Smooth muscle cell (in vitro differentiated cells): Measurements from ENCODE around the gene TRIOBP. TPM values are rescaled to one million over a fixed set of nuclear protein-coding genes. Genes with fewer than 3 reads are reported as not detected.
A peak's percentile ranks its signal among the peaks of the same experiment; 100 is the strongest.
"Not testable (repeated sequence)": the region's sequence is repeated elsewhere in the genome, so short reads cannot be mapped to it uniquely, and the experiment has no call there.

Source experiments
- DNase-seq: peaks from one replicate; lab custom pipeline; 2025; ENCODE audit not compliant: unreplicated experiment; lab: John Stamatoyannopoulos, UW
- H2AFZ ChIP-seq: fragments of 200-600 bp; sonication (generic); 2 replicates; pipeline ENCODE4 v1.6.0; 2016; ENCODE audit warnings: antibody characterized with exemption, low read depth, mild to moderate bottlenecking
- H3F3A ChIP-seq: fragments of 200-600 bp; sonication (generic); 2 replicates; pipeline ENCODE4 v1.6.0; 2017; ENCODE audit warnings: antibody characterized with exemption, low read depth
- H3K27ac ChIP-seq: fragments of 200-600 bp; sonication (generic); 2 replicates; pipeline ENCODE4 v1.5.1; 2016; ENCODE audit warnings: low read depth, mild to moderate bottlenecking
- H3K27me3 ChIP-seq: fragments of 200-600 bp; sonication (generic); 2 replicates; pipeline ENCODE4 v1.6.1; 2016; ENCODE audit warnings: low read depth, mild to moderate bottlenecking
- H3K36me3 ChIP-seq: fragments of 200-600 bp; sonication (generic); 2 replicates; pipeline ENCODE4 v1.5.1; 2016; ENCODE audit warnings: low read depth
- H3K4me1 ChIP-seq: fragments of 200-600 bp; sonication (generic); 2 replicates; pipeline ENCODE4 v1.5.1; 2016; ENCODE audit warnings: low read depth
- H3K4me2 ChIP-seq: fragments of 200-600 bp; sonication (generic); 2 replicates; pipeline ENCODE4 v1.6.0; 2016; ENCODE audit warnings: mild to moderate bottlenecking
- H3K4me3 ChIP-seq: fragments of 200-600 bp; sonication (generic); 2 replicates; pipeline ENCODE4 v1.5.1; 2016; ENCODE audit warnings: mild to moderate bottlenecking
- H3K79me2 ChIP-seq: fragments of 200-600 bp; sonication (generic); 2 replicates; pipeline ENCODE4 v1.6.0; 2016; ENCODE audit warnings: low read depth, mild to moderate bottlenecking
- H3K9ac ChIP-seq: fragments of 200-600 bp; sonication (generic); 2 replicates; pipeline ENCODE4 v1.6.0; 2016; ENCODE audit warnings: low read depth
- H3K9me3 ChIP-seq: fragments of 200-600 bp; sonication (generic); replicated peaks from 2 replicates; pipeline ENCODE4 v1.5.1; 2016; ENCODE audit warnings: low read depth
- H4K20me1 ChIP-seq: fragments of 200-600 bp; sonication (generic); 2 replicates; pipeline ENCODE4 v1.6.0; 2016; ENCODE audit warnings: low read depth
- CTCF ChIP-seq: fragments of 200-600 bp; sonication (generic); IDR thresholded peaks from 2 replicates; pipeline ENCODE4 v1.5.1; 2017; ENCODE audit warnings: borderline replicate concordance, mild to moderate bottlenecking, antibody characterized with exemption; ENCODE audit not compliant: insufficient read depth, poor library complexity, severe bottlenecking
- WGBS: methylation state at CpG from one replicate; pipeline ENCODE4 v1.1.7; 2016; ENCODE audit warnings: low lambda C conversion rate; 5-methylcytosine and 5-hydroxymethylcytosine counted together
- polyA plus RNA-seq: library from polyadenylated mRNA; unstranded; fragments of >200 nt; fragmentation: Nextera tagmentation; extraction: Ambion mirVana; gene quantifications from 2 replicates; pipeline ENCODE4 v1.2.1, GENCODE V29; 2016
- total RNA-seq: library from RNA; depleted of rRNA; stranded (reverse); fragments of >200 nt; gene quantifications from 2 replicates; pipeline ENCODE4 v1.2.3, GENCODE V29; 2014

Gene TRIOBP
- total and polyA plus RNA-seq, 2 experiments from 2014 or later, result 44.6 to 95.8 TPM

- Histone ChIP-seq H3K27me3 (no peaks in the 10 kb centered on the region), H2AFZ (no peak overlapping the region), H3K4me2 (no peak overlapping the region), H3K9ac (no peak overlapping the region), H3K4me3 (no peak overlapping the region), H3F3A (no peaks in the 10 kb centered on the region), H3K27ac (no peak overlapping the region), H3K9me3 (no peaks in the 10 kb centered on the region), H3K79me2 (no peaks in the 10 kb centered on the region), H4K20me1 (no peaks in the 10 kb centered on the region), H3K36me3 (no peaks in the 10 kb centered on the region), H3K4me1 (peaks cover 2% of the 10 kb centered on the region)
- no peak for DNase-seq
- no peak for TF ChIP-seq CTCF
- WGBS, result 74% methylated on average over 13 of the region's 14 CpGs
These were observed 101.1 kb downstream of the TRIOBP start for GRCh38 chr22:37797874-37798500.

- H4K20me1 ChIP-seq, H3K36me3 ChIP-seq, H3K9me3 ChIP-seq, H3K27ac ChIP-seq, H3F3A ChIP-seq, H3K79me2 ChIP-seq, H2AFZ ChIP-seq, H3K4me3 ChIP-seq, H3K4me2 ChIP-seq, H3K9ac ChIP-seq, H3K27me3 ChIP-seq, DNase-seq: not testable (repeated sequence)
- WGBS, result 83% methylated on average over 7 of the region's 9 CpGs
- peaks cover 18% of the 10 kb centered on the region for H3K4me1 ChIP-seq
These were observed 103.1 kb downstream of the TRIOBP start for GRCh38 chr22:37799979-37800378.

- 5% methylated on average over 12 of the region's 13 CpGs for WGBS
- Histone ChIP-seq H3F3A (peaks cover 9% of the 10 kb centered on the region), H3K27me3 (no peaks in the 10 kb centered on the region), H2AFZ (peak overlapping the region; percentile 85), H3K27ac (no peak overlapping the region), H3K9ac (no peak overlapping the region), H3K36me3 (no peaks in the 10 kb centered on the region), H3K79me2 (peaks cover 13% of the 10 kb centered on the region), H3K9me3 (no peaks in the 10 kb centered on the region), H3K4me1 (peaks cover 28% of the 10 kb centered on the region), H3K4me3 (peak overlapping the region; percentile 83), H3K4me2 (peak overlapping the region; percentile 100), H4K20me1 (peaks cover 17% of the 10 kb centered on the region)
- TF ChIP-seq CTCF, result no peak
- DNase-seq, result no peak
These were observed 105.1 kb downstream of the TRIOBP start for GRCh38 chr22:37801946-37802309.

- WGBS, result 1% methylated on average over 61 of the region's 63 CpGs
- peaks cover 24% of the 10 kb centered on the region for H4K20me1 ChIP-seq
- H2AFZ ChIP-seq, result peak overlapping the region; percentile 85
- H3K27ac ChIP-seq, result no peak overlapping the region
- H3K9me3 ChIP-seq, result no peaks in the 10 kb centered on the region
- no peaks in the 10 kb centered on the region for H3K36me3 ChIP-seq
- H3K79me2 ChIP-seq, result peaks cover 13% of the 10 kb centered on the region
- H3K4me1 ChIP-seq, result peaks cover 28% of the 10 kb centered on the region
- TF ChIP-seq CTCF, result no peak
- no peak overlapping the region for H3K9ac ChIP-seq
- DNase-seq, result no peak
- H3K27me3 ChIP-seq, result no peaks in the 10 kb centered on the region
- peak overlapping the region; percentile 100 for H3K4me2 ChIP-seq
- peak overlapping the region; percentile 83 for H3K4me3 ChIP-seq
- H3F3A ChIP-seq, result peaks cover 9% of the 10 kb centered on the region
These were observed 105.7 kb downstream of the TRIOBP start for GRCh38 chr22:37802310-37803194.
